B cell (primary cell): ENCODE measurements around the gene RPS10. TPM values are rescaled to one million over a fixed set of nuclear protein-coding genes. Genes with fewer than 3 reads are reported as not detected.

Source experiments
- ATAC-seq: fragments of 200-7000 bp; cut with Tn5 transposase; one replicate; pipeline ENCODE4 v1.10.0; 2021; ENCODE audit warnings: low read depth, mild to moderate bottlenecking, moderate number of reproducible peaks, moderate library complexity
- CTCF ChIA-PET: fragments of 350-600 bp; sonication (Branson Sonifier 250); formaldehyde crosslinking; loops from one replicate; lab custom pipeline; 2021; ENCODE audit warnings: antibody characterized with exemption, inconsistent platforms; lab: Charles Lee
- POLR2A ChIA-PET: fragments of 350-600 bp; sonication (Branson Sonifier 250); formaldehyde crosslinking; loops from one replicate; lab custom pipeline; 2021; ENCODE audit warnings: antibody characterized with exemption; lab: Charles Lee
- DNase-seq: peaks from one replicate; pipeline ENCODE4 v3.0.0; 2013
- H2AFZ ChIP-seq: 2 replicates; pipeline ENCODE4 v1.6.1; 2012; ENCODE audit warnings: mild to moderate bottlenecking, low read depth, low read length; ENCODE audit not compliant: insufficient read depth, poor library complexity, severe bottlenecking
- H3K27ac ChIP-seq, 2 donors: 1 replicate in 1 of 2; 2 replicates in 1 of 2; pipeline ENCODE4 v1.5.1; 2012 to 2013; ENCODE audit warnings: low read length in 2 of 2, mild to moderate bottlenecking in 2 of 2, moderate library complexity in 1 of 2
- H3K27me3 ChIP-seq, 4 experiments: fragments of 200-600 bp in 1 of 4; sonication (generic) in 1 of 4; replicated peaks in 1 of 4; 1 replicate in 2 of 4; 2 replicates in 2 of 4; pipeline versions ENCODE4 v1.6.1 to v1.7.0; 2013 to 2016; ENCODE audit warnings: low read length in 3 of 4, mild to moderate bottlenecking in 2 of 4, mixed read lengths in 1 of 4, moderate library complexity in 1 of 4; ENCODE audit not compliant: insufficient read depth in 4 of 4, control insufficient read depth in 3 of 4; ENCODE audit errors: control extremely low read depth in 1 of 4
- H3K36me3 ChIP-seq, 2 experiments: replicated peaks in 1 of 2; 1 replicate in 1 of 2; 2 replicates in 1 of 2; pipeline versions ENCODE4 v1.6.1 to v1.7.1; 2013; ENCODE audit warnings: low read length in 1 of 2; ENCODE audit not compliant: insufficient read depth in 2 of 2, control insufficient read depth in 1 of 2; ENCODE audit errors: control extremely low read depth in 1 of 2, extremely low read depth in 1 of 2
- H3K4me1 ChIP-seq, 2 donors: fragments of 200-600 bp in 1 of 2; sonication (generic) in 1 of 2; 1 replicate in 1 of 2; 2 replicates in 1 of 2; pipeline versions ENCODE4 v1.5.1 to v1.6.1; 2013 to 2017; ENCODE audit warnings: low read length in 2 of 2; ENCODE audit not compliant: control insufficient read depth in 2 of 2, insufficient read depth in 2 of 2
- H3K4me2 ChIP-seq: replicated peaks from 2 replicates; pipeline ENCODE3; 2012; ENCODE audit warnings: mild to moderate bottlenecking, low read depth, low read length; ENCODE audit not compliant: poor library complexity, severe bottlenecking
- H3K4me3 ChIP-seq, 5 experiments: fragments of 200-600 bp in 1 of 5; sonication (generic) in 1 of 5; 1 replicate in 3 of 5; 2 replicates in 2 of 5; pipeline versions ENCODE4 v1.5.1 to v1.7.0; 2011 to 2016; ENCODE audit warnings: low read length in 4 of 5, mild to moderate bottlenecking in 4 of 5, low read depth in 2 of 5, control low read depth in 1 of 5, moderate library complexity in 1 of 5; ENCODE audit not compliant: insufficient read depth in 1 of 5; ENCODE audit errors: control extremely low read depth in 1 of 5, extremely low read depth in 1 of 5
- H3K79me2 ChIP-seq: fragments of 200-600 bp; sonication (generic); one replicate; pipeline ENCODE4 v1.6.0; 2016; ENCODE audit warnings: low read length; ENCODE audit not compliant: control insufficient read depth, insufficient read depth
- H3K9ac ChIP-seq: fragments of 200-600 bp; sonication (generic); 2 replicates; pipeline ENCODE4 v1.6.1; 2017; ENCODE audit warnings: mild to moderate bottlenecking, low read length, moderate library complexity
- H3K9me3 ChIP-seq, 3 donors: one replicate each; pipeline versions ENCODE4 v1.6.1 to v1.7.1; 2013; ENCODE audit warnings: low read length in 2 of 3; ENCODE audit not compliant: control insufficient read depth in 2 of 3, insufficient read depth in 1 of 3; ENCODE audit errors: control extremely low read depth in 1 of 3
- H4K20me1 ChIP-seq: 2 replicates; pipeline ENCODE4 v1.6.0; 2012; ENCODE audit warnings: mild to moderate bottlenecking, low read length; ENCODE audit not compliant: insufficient read depth, control insufficient read depth, poor library complexity, severe bottlenecking
- H3K27ac Mint-ChIP-seq: one replicate; pipeline ENCODE4 v1.8.0; 2021; ENCODE audit warnings: mixed read lengths
- H3K27me3 Mint-ChIP-seq: one replicate; pipeline ENCODE4 v1.8.0; 2021; ENCODE audit warnings: mixed read lengths
- H3K4me1 Mint-ChIP-seq: one replicate; pipeline ENCODE4 v1.8.0; 2021; ENCODE audit warnings: mixed read lengths
- H3K4me3 Mint-ChIP-seq: one replicate; pipeline ENCODE4 v1.8.0; 2021; ENCODE audit warnings: mixed read lengths
- H3K9me3 Mint-ChIP-seq: one replicate; pipeline ENCODE4 v1.8.0; 2022; ENCODE audit warnings: mixed read lengths; ENCODE audit not compliant: insufficient read depth
- CTCF ChIP-seq: fragments of 200-600 bp; IDR thresholded peaks from one replicate; pipeline ENCODE4 v1.8.0; 2022; ENCODE audit warnings: antibody characterized with exemption, mild to moderate bottlenecking
- EZH2 ChIP-seq: IDR thresholded peaks from 2 replicates; pipeline ENCODE4 v1.6.1; 2012; ENCODE audit warnings: borderline replicate concordance, low read depth, mild to moderate bottlenecking, moderate library complexity, low read length; ENCODE audit not compliant: insufficient read depth, poor library complexity, severe bottlenecking
- WGBS: methylation state at CpG from one replicate; pipeline ENCODE4 v1.1.5; 2013; ENCODE audit warnings: missing lambda C conversion rate; ENCODE audit not compliant: insufficient coverage; 5-methylcytosine and 5-hydroxymethylcytosine counted together
- intact Hi-C: fragments of 100-400 bp; cut with micrococcal nuclease; formaldehyde crosslinking; loops from one replicate; pipeline ENCODE4 v1.10.0; 2022
- polyA plus RNA-seq: library from polyadenylated mRNA; depleted of rRNA; stranded (reverse); fragments of >200 nt; gene quantifications from 2 replicates; pipeline ENCODE4 v1.2.3, GENCODE V29; 2012
- total RNA-seq, 2 donors: library from RNA; stranded (reverse); fragments of 120-200 nt in 1 of 2; gene quantifications; 1 replicate in 1 of 2; 2 replicates in 1 of 2; pipeline versions ENCODE4 v1.2.3 to v1.2.4, GENCODE V29; 2013 to 2022

RPS10 gene
- total and polyA plus RNA-seq, 2 donors (not counting 1 experiment from before 2014, with no cell fraction given): 2,707 to 6,226 TPM

GRCh38 chr6:34465531-34466241 is 39.8 kb upstream of the RPS10 start, which contains the start of gene PACSIN1:
Gene PACSIN1, plus strand, starts transcription at chr6:34466076. Its CDS starts 60,230 bp downstream, at chr6:34526306.
- Mint-ChIP-seq H3K4me1 (peaks cover 38% of the 10 kb centered on the region), H3K27ac (peak within 1 kb of the TSS; percentile 50), H3K27me3 (peaks cover 17% of the 10 kb centered on the region), H3K9me3 (no peaks in the 10 kb centered on the region), H3K4me3 (peak within 1 kb of the TSS; percentile 78)
- Histone ChIP-seq H3K79me2 (no peaks in the 10 kb centered on the region), H4K20me1 (no peaks in the 10 kb centered on the region), H3K27ac (no peak within 1 kb of the TSS), H3K36me3 (no peaks in the 10 kb centered on the region), H3K27me3 (peaks cover 0 to 28% (median 7%) of the 10 kb centered on the region in 4 experiments), H3K9me3 (peaks cover 0 to 6% (median 0%) of the 10 kb centered on the region in 3 donors), H3K4me3 (peak within 1 kb of the TSS in 4 of 5 experiments; percentile 17 to 53 (median 46)), H3K4me1 (peaks cover 28 to 36% of the 10 kb centered on the region in 2 donors), H3K9ac (peak within 1 kb of the TSS; percentile 48), H2AFZ (peak within 1 kb of the TSS; percentile 70), H3K4me2 (peak within 1 kb of the TSS; percentile 90)
- WGBS: 4% methylated on average over 45 of the region's 67 CpGs
- DNase-seq (peak; percentile 42), ATAC-seq (peak; percentile 46)
- ChIA-PET POLR2A (no interaction called here), CTCF (interaction anchor here (1.0 to 3.0 kb wide), 3 partner anchors 11 to 674 kb away, joined by 3 to 17 read pairs (median 5); no protein-coding TSS in a partner anchor)
- no peak for TF ChIP-seq EZH2
- no peak for TF ChIP-seq CTCF
- intact Hi-C loops: no loop called here

GRCh38 chr6:34463849-34464248 is 38.0 kb upstream of the RPS10 start:
- Histone ChIP-seq H3K9me3 (peaks cover 0 to 6% (median 0%) of the 10 kb centered on the region in 3 donors), H2AFZ (no peak overlapping the region), H3K4me2 (no peak overlapping the region), H3K4me3 (no peak overlapping the region), H3K4me1 (peaks cover 21 to 25% of the 10 kb centered on the region in 2 donors), H3K27ac (no peak overlapping the region), H3K27me3 (peaks cover 0 to 28% (median 7%) of the 10 kb centered on the region in 4 experiments), H3K36me3 (no peaks in the 10 kb centered on the region), H3K79me2 (no peaks in the 10 kb centered on the region), H3K9ac (no peak overlapping the region), H4K20me1 (no peaks in the 10 kb centered on the region)
- Mint-ChIP-seq H3K27me3 (peaks cover 17% of the 10 kb centered on the region), H3K4me1 (peaks cover 28% of the 10 kb centered on the region), H3K4me3 (peak overlapping the region; percentile 32), H3K27ac (no peak overlapping the region), H3K9me3 (no peaks in the 10 kb centered on the region)
- CTCF ChIA-PET: interaction anchor here (8.9 kb wide), 1 partner anchor 146 kb away, joined by 178 read pairs; no protein-coding TSS in a partner anchor
- TF ChIP-seq EZH2 (no peak), CTCF (no peak)
- DNase-seq (no peak), ATAC-seq (no peak)
- POLR2A ChIA-PET: interaction anchor here (0.6 kb wide), 1 partner anchor 72 kb away, joined by 3 read pairs; no protein-coding TSS in a partner anchor
- WGBS: 98% methylated on average over 3 of the region's 4 CpGs
- intact Hi-C loops: no loop called here
